NCI-H2107 (cell line): Measurements from ENCODE around the gene DUS4L.

ENCODE experiments used
- DNase-seq: peaks from one replicate; lab custom pipeline; 2025; lab: John Stamatoyannopoulos, UW

DUS4L gene

GRCh38 chr7:107615910-107616680 lies 52.3 kb downstream of the DUS4L start:
- DNase-seq, result no peak

- DNase-seq, result no peak
Measured at GRCh38 chr7:107622429-107622828, 58.7 kb downstream of the DUS4L start.

GRCh38 chr7:107622894-107623293 lies 59.1 kb downstream of the DUS4L start:
- DNase-seq, result no peak

- DNase-seq, result no peak
Measured at GRCh38 chr7:107627002-107627401, 63.2 kb downstream of the DUS4L start.
